Adipocyte (in vitro differentiated cells): Measurements from ENCODE around the gene ACSM5.

Source experiments
- DNase-seq: peaks from one replicate; pipeline ENCODE4 v3.0.0-alpha.2; 2015; ENCODE audit warnings: low read depth
- H3K27me3 ChIP-seq: replicated peaks from 2 replicates; pipeline ENCODE4 v1.7.0; 2013; ENCODE audit warnings: mild to moderate bottlenecking, low read length, moderate library complexity; ENCODE audit not compliant: control insufficient read depth, insufficient read depth
- H3K36me3 ChIP-seq: 2 replicates; pipeline ENCODE4 v1.7.0; 2013; ENCODE audit warnings: low read length, mild to moderate bottlenecking, moderate library complexity; ENCODE audit not compliant: control insufficient read depth, insufficient read depth, severe bottlenecking
- H3K4me1 ChIP-seq: 2 replicates; pipeline ENCODE4 v1.7.0; 2013; ENCODE audit warnings: mild to moderate bottlenecking, low read length, moderate library complexity; ENCODE audit not compliant: control insufficient read depth, insufficient read depth
- H3K4me3 ChIP-seq: 2 replicates; pipeline ENCODE4 v1.7.0; 2013; ENCODE audit warnings: mild to moderate bottlenecking, low read length, moderate library complexity
- H3K9ac ChIP-seq: 2 replicates; pipeline ENCODE4 v1.7.0; 2013; ENCODE audit warnings: mild to moderate bottlenecking, low read length, moderate library complexity
- H3K9me3 ChIP-seq: 2 replicates; pipeline ENCODE4 v1.7.0; 2013; ENCODE audit warnings: mild to moderate bottlenecking, low read length, moderate library complexity; ENCODE audit not compliant: control insufficient read depth

ACSM5 gene

DNA sequence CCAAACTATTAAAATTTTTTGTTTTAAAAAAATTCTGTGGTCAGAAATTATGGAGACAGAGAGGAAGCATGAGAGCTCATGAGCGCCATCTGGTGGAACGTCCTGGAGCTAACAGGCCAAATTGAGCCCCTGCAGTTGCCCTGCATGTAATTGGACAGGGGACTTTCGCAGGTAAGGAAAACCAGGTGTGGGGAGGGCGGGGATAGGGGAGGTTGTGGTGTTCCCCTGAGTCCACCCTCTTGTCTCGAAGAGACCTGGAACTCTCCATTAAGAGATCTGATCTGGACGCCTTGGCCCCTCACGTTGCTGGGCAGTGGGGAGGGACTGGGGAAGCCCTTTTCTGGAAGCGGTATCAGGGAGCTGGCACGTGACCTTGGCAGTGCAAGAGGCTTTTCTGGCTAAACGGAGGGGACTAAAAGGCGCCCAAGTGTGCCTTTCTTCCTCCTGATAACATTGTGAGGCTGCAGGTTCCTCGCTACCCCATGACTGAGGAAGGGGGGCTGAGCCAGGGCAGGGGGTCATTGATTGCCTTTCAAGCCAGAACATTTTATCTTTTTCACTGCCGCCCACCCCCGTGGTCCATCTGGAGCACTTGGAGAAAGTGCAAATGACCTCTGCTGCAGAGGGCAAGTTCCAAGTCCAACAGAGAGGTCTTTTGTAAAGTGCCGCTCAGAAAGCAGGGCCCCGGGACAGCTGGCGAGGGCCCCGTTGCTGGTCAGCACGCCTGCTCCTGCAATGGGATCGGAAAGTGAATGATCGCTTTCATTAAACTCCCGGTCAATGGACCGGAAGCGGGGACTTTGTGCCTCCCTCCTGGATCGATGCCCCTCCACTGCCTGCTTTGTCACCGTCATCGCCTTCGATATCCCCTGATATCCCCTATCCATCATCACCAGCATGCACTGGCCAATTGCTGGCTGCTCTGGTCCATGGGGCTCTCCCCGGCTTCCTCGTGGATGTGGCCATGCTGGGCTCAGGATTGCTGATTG is 23.2 kb upstream of the ACSM5 start:
- Histone ChIP-seq H3K27me3 (peaks cover 32% of the 10 kb centered on the region), H3K4me1 (no peaks in the 10 kb centered on the region), H3K9me3 (no peaks in the 10 kb centered on the region), H3K4me3 (no peak overlapping the region), H3K36me3 (no peaks in the 10 kb centered on the region), H3K9ac (no peak overlapping the region)
- peak; percentile 81 for DNase-seq

DNA sequence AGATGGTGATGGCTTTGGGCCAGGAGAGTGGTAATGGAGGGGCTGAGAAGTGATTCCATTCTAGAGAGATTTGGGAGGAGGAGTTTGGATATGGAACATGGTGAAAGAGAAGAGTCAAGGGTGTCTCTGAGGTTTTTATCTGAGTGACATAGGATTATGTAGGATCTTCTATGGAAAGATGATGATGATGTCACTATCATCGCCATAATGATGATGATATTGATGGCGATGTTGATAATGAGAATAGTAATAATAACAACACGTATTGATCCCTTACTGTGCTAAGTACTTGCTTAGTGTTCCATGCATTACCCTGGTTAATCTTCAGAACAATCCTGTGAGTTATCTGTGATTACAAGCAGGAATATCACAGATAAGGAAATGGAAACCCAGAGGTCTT is 21.4 kb upstream of the ACSM5 start:
- H3K9me3 ChIP-seq, result no peaks in the 10 kb centered on the region
- peaks cover 24% of the 10 kb centered on the region for H3K27me3 ChIP-seq
- no peak overlapping the region for H3K9ac ChIP-seq
- no peaks in the 10 kb centered on the region for H3K4me1 ChIP-seq
- DNase-seq, result no peak
- no peaks in the 10 kb centered on the region for H3K36me3 ChIP-seq
- no peak overlapping the region for H3K4me3 ChIP-seq

DNA sequence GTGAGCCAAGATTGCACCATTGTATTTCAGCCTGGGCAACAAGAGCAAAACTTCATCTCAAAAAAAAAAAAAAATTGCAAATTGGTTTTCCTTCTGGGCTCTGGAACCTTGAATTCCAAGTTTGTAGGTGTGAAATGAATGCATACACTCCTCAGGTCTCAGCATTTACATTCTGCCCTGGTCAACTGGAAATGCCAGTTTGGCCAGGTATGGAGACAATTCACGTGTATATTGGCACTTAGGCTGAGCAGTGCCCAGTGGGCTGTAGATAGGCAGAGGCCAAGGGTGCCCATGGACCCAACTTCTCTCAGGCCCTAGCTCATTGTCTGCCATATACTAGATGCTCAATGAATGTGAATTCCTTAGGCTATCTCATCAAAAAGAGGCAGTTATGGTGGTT is 20.5 kb upstream of the ACSM5 start:
- Histone ChIP-seq H3K9me3 (no peaks in the 10 kb centered on the region), H3K4me1 (no peaks in the 10 kb centered on the region), H3K27me3 (peaks cover 28% of the 10 kb centered on the region), H3K4me3 (no peak overlapping the region), H3K36me3 (no peaks in the 10 kb centered on the region), H3K9ac (no peak overlapping the region)
- no peak for DNase-seq

DNA sequence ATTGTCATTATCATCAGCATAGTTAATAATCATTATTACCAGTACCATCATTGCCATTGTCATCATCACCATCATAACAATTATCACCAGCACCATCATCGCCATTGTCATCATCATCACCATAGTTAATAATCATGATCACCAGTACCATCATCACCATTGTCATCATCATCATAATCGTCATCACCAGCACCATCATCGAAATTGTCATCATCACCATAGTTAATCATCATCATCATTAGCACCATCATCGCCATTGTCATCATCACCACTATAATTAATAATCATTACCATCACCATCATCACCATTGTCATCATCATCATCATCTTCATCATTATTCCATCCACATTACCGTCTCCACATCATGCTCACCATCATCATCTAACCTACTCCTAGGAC is 18.3 kb upstream of the ACSM5 start:
- peaks cover 21% of the 10 kb centered on the region for H3K27me3 ChIP-seq
- H3K9me3 ChIP-seq, result no peaks in the 10 kb centered on the region
- H3K4me1 ChIP-seq, result peaks cover 3% of the 10 kb centered on the region
- DNase-seq, result no peak
- no peak overlapping the region for H3K9ac ChIP-seq
- no peaks in the 10 kb centered on the region for H3K36me3 ChIP-seq
- no peak overlapping the region for H3K4me3 ChIP-seq

DNA sequence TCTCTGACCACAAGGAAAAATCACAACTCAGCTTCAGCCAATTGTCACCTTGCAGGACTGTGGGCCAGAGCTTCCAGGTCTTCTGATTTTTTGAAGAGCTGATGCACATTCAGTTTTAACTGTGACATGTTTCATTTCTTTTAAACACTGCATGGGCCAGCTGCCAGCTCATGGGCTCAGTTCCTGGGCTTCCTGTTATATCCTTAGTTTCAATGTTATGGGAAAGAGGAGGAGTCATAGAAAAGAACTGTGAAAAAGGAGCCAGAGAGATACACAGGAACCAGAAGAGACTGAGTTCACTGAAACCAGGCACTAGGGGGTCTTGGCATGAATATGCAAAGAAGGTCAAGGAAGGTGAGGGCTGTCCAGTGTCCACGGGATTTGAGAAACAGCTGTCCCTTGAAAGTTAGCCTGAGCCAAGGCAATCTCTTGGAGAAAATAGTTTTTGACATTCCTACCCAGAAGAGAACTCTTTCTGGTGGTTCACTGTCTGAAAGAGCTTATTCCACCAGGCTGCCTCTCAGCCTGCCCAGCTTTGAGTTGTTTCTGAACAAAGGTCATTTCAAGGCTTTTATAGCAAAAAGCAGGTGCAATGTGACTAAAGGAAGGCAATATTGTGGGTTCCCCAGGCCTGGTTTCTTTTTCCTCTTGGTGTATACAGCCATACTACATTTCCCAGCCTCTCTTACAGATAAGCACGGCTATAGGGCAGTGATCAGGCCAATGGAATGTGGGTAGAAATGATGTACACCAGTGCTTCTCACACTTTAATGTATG is 15.3 kb upstream of the ACSM5 start:
- no peak overlapping the region for H3K4me3 ChIP-seq
- peaks cover 3% of the 10 kb centered on the region for H3K4me1 ChIP-seq
- H3K9me3 ChIP-seq, result no peaks in the 10 kb centered on the region
- no peaks in the 10 kb centered on the region for H3K36me3 ChIP-seq
- H3K9ac ChIP-seq, result no peak overlapping the region
- DNase-seq, result no peak
- H3K27me3 ChIP-seq, result peaks cover 5% of the 10 kb centered on the region

DNA sequence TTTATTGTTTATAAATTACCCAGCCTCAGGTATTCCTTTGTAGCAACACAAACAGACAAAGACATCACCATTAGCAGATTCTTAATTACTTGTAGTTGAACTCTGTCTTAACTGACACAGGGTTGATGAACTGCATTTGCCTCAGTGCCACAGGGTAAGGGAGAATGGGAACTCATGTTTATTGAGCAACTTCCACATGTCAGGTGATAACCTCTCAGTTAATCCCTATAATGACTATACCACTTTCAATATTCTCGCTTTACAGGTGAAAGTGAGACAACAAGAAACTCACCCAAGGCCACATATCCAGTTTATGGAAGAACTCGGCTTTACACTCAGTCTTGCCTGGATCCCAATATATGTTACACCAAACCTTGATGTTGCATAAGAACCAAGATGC is 13.4 kb upstream of the ACSM5 start:
- Histone ChIP-seq H3K36me3 (no peaks in the 10 kb centered on the region), H3K27me3 (peaks cover 4% of the 10 kb centered on the region), H3K4me1 (peaks cover 3% of the 10 kb centered on the region), H3K4me3 (no peak overlapping the region), H3K9ac (no peak overlapping the region), H3K9me3 (no peaks in the 10 kb centered on the region)
- DNase-seq, result no peak

DNA sequence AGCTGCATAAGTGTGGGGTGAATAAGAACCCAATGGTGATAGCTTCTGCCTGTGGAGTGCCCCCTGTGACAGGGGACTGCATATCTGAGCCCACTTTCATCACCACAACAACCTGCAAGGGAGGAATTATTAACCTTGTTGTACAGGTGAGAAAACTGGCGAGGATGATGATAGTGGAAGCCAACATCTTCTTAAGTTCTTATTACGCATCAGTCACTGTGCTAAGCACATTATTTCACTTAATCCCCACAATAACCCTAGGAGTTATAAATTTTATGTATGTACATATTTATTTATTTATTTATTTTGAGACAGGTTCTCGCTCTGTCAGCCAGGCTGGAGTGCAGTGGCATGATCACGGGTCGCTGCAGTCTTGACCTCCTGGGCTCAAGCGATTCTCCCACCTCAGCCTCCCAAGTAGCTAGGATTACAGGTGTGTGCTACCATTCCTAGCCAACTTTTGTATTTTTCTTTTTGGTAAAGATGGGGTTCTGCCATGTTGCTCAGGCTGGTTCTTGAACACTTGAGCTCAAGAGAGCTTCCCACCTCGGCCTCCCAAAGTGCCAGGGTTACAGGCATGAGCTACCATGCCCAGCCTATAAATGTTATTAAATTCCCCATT is 12.4 kb upstream of the ACSM5 start:
- no peak for DNase-seq
- H3K36me3 ChIP-seq, result no peaks in the 10 kb centered on the region
- peaks cover 4% of the 10 kb centered on the region for H3K27me3 ChIP-seq
- no peaks in the 10 kb centered on the region for H3K9me3 ChIP-seq
- H3K4me3 ChIP-seq, result no peak overlapping the region
- peaks cover 3% of the 10 kb centered on the region for H3K4me1 ChIP-seq
- H3K9ac ChIP-seq, result no peak overlapping the region

DNA sequence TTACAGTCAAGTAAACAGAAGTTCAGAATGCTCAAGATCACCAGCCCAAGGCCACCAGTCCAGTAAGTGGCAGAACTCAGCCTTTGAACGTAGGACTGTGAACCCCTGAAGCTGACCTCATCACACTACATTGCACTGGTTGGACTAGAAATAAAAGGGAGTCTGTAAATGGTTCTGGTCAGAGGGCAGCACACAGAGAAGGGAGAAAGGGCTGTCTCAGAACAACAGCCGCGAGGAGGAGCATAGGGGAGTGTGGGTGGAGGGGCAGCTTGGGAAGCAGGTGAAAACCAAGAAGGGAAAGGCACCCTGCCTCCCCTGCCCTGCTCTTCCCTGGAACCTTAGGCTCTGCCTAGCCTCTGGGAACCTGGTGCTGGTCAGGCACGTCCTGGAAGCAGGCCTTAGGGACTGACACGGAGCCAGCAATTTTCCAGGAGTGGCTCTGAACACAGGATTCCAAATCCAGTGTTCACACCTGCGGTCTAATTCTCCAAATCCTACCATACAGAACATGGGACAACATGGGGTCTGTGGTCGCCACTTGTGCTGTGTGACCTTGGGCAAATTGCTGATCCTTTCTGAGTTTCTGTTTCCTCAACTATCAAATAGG is 11.8 kb upstream of the ACSM5 start:
- H3K4me1 ChIP-seq, result peaks cover 3% of the 10 kb centered on the region
- H3K4me3 ChIP-seq, result no peak overlapping the region
- H3K9ac ChIP-seq, result no peak overlapping the region
- H3K9me3 ChIP-seq, result no peaks in the 10 kb centered on the region
- H3K27me3 ChIP-seq, result peaks cover 4% of the 10 kb centered on the region
- no peak for DNase-seq
- no peaks in the 10 kb centered on the region for H3K36me3 ChIP-seq

DNA sequence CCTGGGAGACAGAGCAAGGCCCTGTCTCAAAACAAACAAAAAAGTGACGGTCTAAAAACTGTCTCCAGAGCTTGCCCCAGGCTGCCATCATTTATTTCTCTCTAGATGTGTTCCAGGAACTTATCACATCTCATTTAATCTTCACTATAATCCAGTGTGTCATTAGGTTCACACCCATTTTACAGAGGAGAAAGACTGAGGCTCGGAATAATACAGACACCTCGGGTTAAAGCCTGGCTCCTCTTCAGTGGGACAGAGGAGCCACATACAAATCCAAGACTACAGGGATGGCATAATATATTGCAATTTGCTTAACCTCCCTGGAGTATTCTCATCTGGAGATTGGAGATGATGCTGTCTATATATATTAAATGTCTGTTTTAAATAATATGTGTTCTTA is 10.7 kb upstream of the ACSM5 start:
- no peaks in the 10 kb centered on the region for H3K36me3 ChIP-seq
- H3K4me1 ChIP-seq, result peaks cover 3% of the 10 kb centered on the region
- no peak for DNase-seq
- no peak overlapping the region for H3K4me3 ChIP-seq
- H3K9me3 ChIP-seq, result no peaks in the 10 kb centered on the region
- H3K9ac ChIP-seq, result no peak overlapping the region
- peaks cover 3% of the 10 kb centered on the region for H3K27me3 ChIP-seq

DNA sequence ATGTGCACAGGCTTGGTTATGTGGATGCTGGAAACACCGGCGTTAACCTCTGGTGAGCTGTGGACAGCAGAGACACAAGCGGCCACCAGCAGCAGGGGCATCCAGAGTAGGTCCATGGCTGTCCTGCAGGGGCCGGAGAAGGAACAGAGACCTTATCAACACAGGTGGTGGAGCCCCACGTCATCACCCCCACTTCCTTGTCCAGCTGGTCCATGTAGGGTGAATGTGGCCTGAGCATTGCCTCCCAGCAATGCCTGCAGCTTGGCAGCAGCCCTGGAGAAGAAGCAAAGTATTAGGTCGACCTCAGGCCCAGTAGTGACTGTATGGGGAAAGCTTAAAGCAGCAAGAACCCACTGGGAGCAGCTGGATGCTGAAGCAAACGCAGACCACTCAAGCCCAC is 10.1 kb upstream of the ACSM5 start:
- no peak overlapping the region for H3K4me3 ChIP-seq
- H3K4me1 ChIP-seq, result peaks cover 2% of the 10 kb centered on the region
- no peaks in the 10 kb centered on the region for H3K9me3 ChIP-seq
- H3K36me3 ChIP-seq, result no peaks in the 10 kb centered on the region
- H3K9ac ChIP-seq, result no peak overlapping the region
- H3K27me3 ChIP-seq, result peaks cover 3% of the 10 kb centered on the region
- DNase-seq, result no peak

DNA sequence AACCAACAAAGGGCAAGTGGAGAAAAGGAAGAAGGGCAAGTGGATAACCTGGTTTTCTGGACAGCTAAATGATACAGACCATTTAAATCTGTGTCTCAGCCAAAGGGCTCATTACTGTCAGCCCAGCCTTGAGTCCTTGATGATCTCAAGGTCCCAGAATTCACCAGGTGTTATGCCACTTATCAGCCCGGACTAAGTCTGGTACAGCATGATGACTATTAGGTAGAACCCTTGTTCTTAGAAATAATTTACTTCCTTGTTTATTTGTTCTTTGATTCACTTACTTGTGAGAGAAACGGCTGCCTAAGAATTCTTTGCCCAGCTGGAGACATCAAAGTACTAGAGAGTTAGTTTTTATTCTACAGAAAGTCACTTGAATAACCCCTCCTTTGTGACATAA is 8.3 kb upstream of the ACSM5 start:
- no peaks in the 10 kb centered on the region for H3K4me1 ChIP-seq
- no peaks in the 10 kb centered on the region for H3K36me3 ChIP-seq
- no peak overlapping the region for H3K9ac ChIP-seq
- H3K27me3 ChIP-seq, result peaks cover 3% of the 10 kb centered on the region
- no peaks in the 10 kb centered on the region for H3K9me3 ChIP-seq
- H3K4me3 ChIP-seq, result no peak overlapping the region
- DNase-seq, result no peak
